HepG2 (cell line): ENCODE data around the gene RFC2. TPM values are rescaled to one million over a fixed set of nuclear protein-coding genes. Genes with fewer than 3 reads are reported as not detected.
A peak's percentile ranks its signal among the peaks of the same experiment; 100 is the strongest.

ENCODE experiments used
- CENPT ChIP-seq: sonication (generic); formaldehyde crosslinking; IDR thresholded peaks from 2 replicates; pipeline ENCODE4 v1.8.0; 2022; ENCODE audit warnings: low read depth, mild to moderate bottlenecking, moderate library complexity, missing genetic modification reagents
- DNMT1 ChIP-seq: sonication (generic); formaldehyde crosslinking; IDR thresholded peaks from 2 replicates; pipeline ENCODE4 v1.5.1; 2020; ENCODE audit warnings: mild to moderate bottlenecking, missing genetic modification reagents
- EED ChIP-seq: sonication (generic); formaldehyde crosslinking; IDR thresholded peaks from 2 replicates; pipeline ENCODE4 v1.5.0; 2020; ENCODE audit warnings: mild to moderate bottlenecking, missing genetic modification reagents
- GABPA ChIP-seq, 2 experiments: IDR thresholded peaks; 2 replicates each; pipeline ENCODE4 v1.6.1; 2011 to 2016; ENCODE audit warnings: low read depth in 2 of 2, low read length in 1 of 2, missing biosample characterization in 1 of 2, missing genetic modification characterization in 1 of 2
- KDM1A ChIP-seq: IDR thresholded peaks from 2 replicates; pipeline ENCODE4 v1.6.1; 2016; ENCODE audit warnings: missing compliant biosample characterization
- MAF1 ChIP-seq: sonication (generic); formaldehyde crosslinking; IDR thresholded peaks from 2 replicates; pipeline ENCODE4 v1.5.0; 2020; ENCODE audit warnings: missing genetic modification reagents, borderline replicate concordance
- NFKB2 ChIP-seq: sonication (generic); formaldehyde crosslinking; IDR thresholded peaks from 2 replicates; pipeline ENCODE4 v1.4.0; 2020; ENCODE audit warnings: missing genetic modification reagents, borderline replicate concordance
- POGZ ChIP-seq: sonication (generic); formaldehyde crosslinking; IDR thresholded peaks from 2 replicates; pipeline ENCODE4 v1.4.0; 2020; ENCODE audit warnings: mild to moderate bottlenecking, missing genetic modification reagents
- RXRB ChIP-seq: IDR thresholded peaks from 2 replicates; pipeline ENCODE4 v1.6.1; 2016; ENCODE audit warnings: borderline replicate concordance, missing genetic modification reagents, missing compliant biosample characterization
- SALL1 ChIP-seq: sonication (generic); formaldehyde crosslinking; IDR thresholded peaks from 2 replicates; pipeline ENCODE4 v1.8.0; 2022; ENCODE audit warnings: mild to moderate bottlenecking, missing genetic modification reagents
- SMAD9 ChIP-seq: sonication (generic); formaldehyde crosslinking; IDR thresholded peaks from 2 replicates; pipeline ENCODE4 v1.5.1; 2020; ENCODE audit warnings: mild to moderate bottlenecking, missing genetic modification reagents
- THYN1 ChIP-seq: sonication (generic); formaldehyde crosslinking; IDR thresholded peaks from 2 replicates; pipeline ENCODE4 v1.8.1; 2023; ENCODE audit warnings: low read depth, mild to moderate bottlenecking, moderate library complexity, missing genetic modification reagents, borderline replicate concordance
- ZFP41 ChIP-seq: sonication (generic); formaldehyde crosslinking; IDR thresholded peaks from 2 replicates; pipeline ENCODE4 v1.4.0; 2020; ENCODE audit warnings: mild to moderate bottlenecking, missing genetic modification reagents, borderline replicate concordance
- ZNF160 ChIP-seq: sonication (generic); formaldehyde crosslinking; IDR thresholded peaks from 2 replicates; pipeline ENCODE4 v1.8.0; 2022; ENCODE audit warnings: mild to moderate bottlenecking, inconsistent platforms, missing genetic modification reagents
- ZNF33B ChIP-seq: sonication (generic); formaldehyde crosslinking; IDR thresholded peaks from 2 replicates; pipeline ENCODE4 v1.5.1; 2020; ENCODE audit warnings: mild to moderate bottlenecking, missing genetic modification reagents
- ZNF619 ChIP-seq: sonication (generic); formaldehyde crosslinking; IDR thresholded peaks from 2 replicates; pipeline ENCODE4 v1.4.0; 2020; ENCODE audit warnings: mild to moderate bottlenecking, missing genetic modification reagents
- ZNF749 ChIP-seq: sonication (generic); formaldehyde crosslinking; IDR thresholded peaks from 2 replicates; pipeline ENCODE4 v1.8.0; 2022; ENCODE audit warnings: mild to moderate bottlenecking, missing genetic modification reagents, moderate library complexity, borderline replicate concordance
- polyA plus RNA-seq, 8 experiments: library from polyadenylated mRNA; depleted of rRNA in 3 of 8; stranded (reverse) in 7 of 8; unstranded in 1 of 8; fragments of >200 nt; fragmentation: Illumina TruSeq in 4 of 8; extraction: Trizol in 4 of 8; gene quantifications; 2 replicates each; pipeline versions ENCODE4 v1.2.1 to v1.2.3, GENCODE V29; 2011 to 2016; ENCODE audit warnings: low read depth in 4 of 8, missing spikeins in 1 of 8, mixed read lengths in 1 of 8; ENCODE audit not compliant: insufficient read depth in 1 of 8
- total RNA-seq, 5 experiments: library from RNA; depleted of rRNA; stranded (reverse); fragments of >200 nt; fragmentation: Illumina TruSeq; extraction: Trizol; gene quantifications; 2 replicates each; pipeline ENCODE4 v1.2.3, GENCODE V29; 2016; ENCODE audit warnings: low read depth in 1 of 5
- TF ChIP-seq, protein P1 (sequence below): sonication (generic); formaldehyde crosslinking; IDR thresholded peaks from 2 replicates; pipeline ENCODE4 v1.4.0; 2020; ENCODE audit warnings: missing genetic modification reagents, borderline replicate concordance
- TF ChIP-seq, protein P2 (sequence below), 2 experiments: sonication (generic) in 1 of 2; formaldehyde crosslinking in 1 of 2; IDR thresholded peaks; 2 replicates each; pipeline versions ENCODE4 v1.4.0 to v1.6.1; 2018 to 2020; ENCODE audit warnings: missing genetic modification reagents in 2 of 2, borderline replicate concordance in 1 of 2, low read depth in 1 of 2, mild to moderate bottlenecking in 1 of 2, missing biosample characterization in 1 of 2
- TF ChIP-seq, protein P3 (sequence below), 2 experiments: IDR thresholded peaks; 2 replicates each; pipeline ENCODE4 v1.6.1; 2011 to 2012; ENCODE audit warnings: low read length in 2 of 2, borderline replicate concordance in 1 of 2, low read depth in 1 of 2, mild to moderate bottlenecking in 1 of 2, moderate library complexity in 1 of 2
- TF ChIP-seq, protein P4 (sequence below): sonication (generic); formaldehyde crosslinking; IDR thresholded peaks from 2 replicates; pipeline ENCODE4 v1.4.0; 2020; ENCODE audit warnings: mild to moderate bottlenecking, missing genetic modification reagents

The RFC2 gene
- total and polyA plus RNA-seq, 2 of the 13 experiments (the other 11 are each of a cell fraction or from before 2014, with no cell fraction given), result 14.6 to 43.5 TPM

DNA sequence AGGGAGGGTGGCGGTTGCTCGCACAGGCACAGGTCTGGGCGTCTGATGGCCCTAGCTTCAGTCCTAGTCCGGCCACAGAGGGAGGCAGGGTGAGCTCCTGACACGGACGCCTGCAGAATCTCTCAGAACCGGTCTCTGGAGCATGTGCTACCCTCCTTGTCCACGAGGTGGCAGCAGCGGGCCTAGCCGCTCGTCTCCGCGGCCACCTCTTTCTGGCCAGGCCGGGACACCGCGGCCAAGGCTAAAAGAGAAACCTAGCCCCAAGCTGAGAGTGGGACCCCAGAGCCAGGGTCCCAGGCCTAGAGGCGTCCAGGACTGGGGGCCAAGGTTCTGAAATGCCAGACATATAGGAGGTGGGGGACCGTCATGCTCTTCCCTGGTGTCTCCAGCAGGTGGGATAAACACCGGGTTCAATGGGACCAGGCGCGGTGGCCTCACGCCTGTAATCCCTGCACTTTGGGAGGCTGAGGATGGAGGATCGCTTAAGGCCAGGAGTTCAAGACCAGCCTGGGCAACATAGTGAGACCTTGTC lies 47.5 kb downstream of the RFC2 start (continued):
- 0 out of 2 replicates have a peak, but pooled peaks have one; percentile 55 for TF ChIP-seq DNMT1 (CRISPR knock-in tag)
- no peak for TF ChIP-seq GABPA (IDR thresholded peaks at IDR 0.05; ENCODE audit: low read depth, low read length)
- TF ChIP-seq GABPA (CRISPR knock-in tag; IDR thresholded peaks at IDR 0.05; ENCODE audit: low read depth), result no peak
- TF ChIP-seq NFKB2 (CRISPR knock-in tag), result peak; percentile 49; the same call in 1 of the 2 replicates
- TF ChIP-seq, protein P1, sequence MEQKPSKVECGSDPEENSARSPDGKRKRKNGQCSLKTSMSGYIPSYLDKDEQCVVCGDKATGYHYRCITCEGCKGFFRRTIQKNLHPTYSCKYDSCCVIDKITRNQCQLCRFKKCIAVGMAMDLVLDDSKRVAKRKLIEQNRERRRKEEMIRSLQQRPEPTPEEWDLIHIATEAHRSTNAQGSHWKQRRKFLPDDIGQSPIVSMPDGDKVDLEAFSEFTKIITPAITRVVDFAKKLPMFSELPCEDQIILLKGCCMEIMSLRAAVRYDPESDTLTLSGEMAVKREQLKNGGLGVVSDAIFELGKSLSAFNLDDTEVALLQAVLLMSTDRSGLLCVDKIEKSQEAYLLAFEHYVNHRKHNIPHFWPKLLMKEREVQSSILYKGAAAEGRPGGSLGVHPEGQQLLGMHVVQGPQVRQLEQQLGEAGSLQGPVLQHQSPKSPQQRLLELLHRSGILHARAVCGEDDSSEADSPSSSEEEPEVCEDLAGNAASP (CRISPR knock-in tag), result peak; percentile 39; the same call in 1 of the 2 replicates
- no peak for TF ChIP-seq EED (CRISPR knock-in tag)
- 0 out of 2 replicates have a peak, but pooled peaks have one; percentile 70 for TF ChIP-seq KDM1A (CRISPR knock-in tag)
- peak; percentile 57 for TF ChIP-seq SALL1 (CRISPR knock-in tag)
- TF ChIP-seq THYN1 (CRISPR knock-in tag), result no peak
- TF ChIP-seq ZNF160 (CRISPR knock-in tag), result no peak
- no peak for TF ChIP-seq CENPT (CRISPR knock-in tag)
- no peak for TF ChIP-seq MAF1
- TF ChIP-seq, protein P2, sequence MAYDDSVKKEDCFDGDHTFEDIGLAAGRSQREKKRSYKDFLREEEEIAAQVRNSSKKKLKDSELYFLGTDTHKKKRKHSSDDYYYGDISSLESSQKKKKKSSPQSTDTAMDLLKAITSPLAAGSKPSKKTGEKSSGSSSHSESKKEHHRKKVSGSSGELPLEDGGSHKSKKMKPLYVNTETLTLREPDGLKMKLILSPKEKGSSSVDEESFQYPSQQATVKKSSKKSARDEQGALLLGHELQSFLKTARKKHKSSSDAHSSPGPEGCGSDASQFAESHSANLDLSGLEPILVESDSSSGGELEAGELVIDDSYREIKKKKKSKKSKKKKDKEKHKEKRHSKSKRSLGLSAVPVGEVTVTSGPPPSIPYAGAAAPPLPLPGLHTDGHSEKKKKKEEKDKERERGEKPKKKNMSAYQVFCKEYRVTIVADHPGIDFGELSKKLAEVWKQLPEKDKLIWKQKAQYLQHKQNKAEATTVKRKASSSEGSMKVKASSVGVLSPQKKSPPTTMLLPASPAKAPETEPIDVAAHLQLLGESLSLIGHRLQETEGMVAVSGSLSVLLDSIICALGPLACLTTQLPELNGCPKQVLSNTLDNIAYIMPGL (CRISPR knock-in tag; IDR thresholded peaks at IDR 0.05; ENCODE audit: borderline replicate concordance in 1 of 2, low read depth in 1 of 2), result peak; percentile 62 to 75; a peak in 3 of 4 replicates
- TF ChIP-seq SMAD9 (CRISPR knock-in tag), result no peak
- no peak for TF ChIP-seq ZFP41 (CRISPR knock-in tag)
- TF ChIP-seq, protein P3, sequence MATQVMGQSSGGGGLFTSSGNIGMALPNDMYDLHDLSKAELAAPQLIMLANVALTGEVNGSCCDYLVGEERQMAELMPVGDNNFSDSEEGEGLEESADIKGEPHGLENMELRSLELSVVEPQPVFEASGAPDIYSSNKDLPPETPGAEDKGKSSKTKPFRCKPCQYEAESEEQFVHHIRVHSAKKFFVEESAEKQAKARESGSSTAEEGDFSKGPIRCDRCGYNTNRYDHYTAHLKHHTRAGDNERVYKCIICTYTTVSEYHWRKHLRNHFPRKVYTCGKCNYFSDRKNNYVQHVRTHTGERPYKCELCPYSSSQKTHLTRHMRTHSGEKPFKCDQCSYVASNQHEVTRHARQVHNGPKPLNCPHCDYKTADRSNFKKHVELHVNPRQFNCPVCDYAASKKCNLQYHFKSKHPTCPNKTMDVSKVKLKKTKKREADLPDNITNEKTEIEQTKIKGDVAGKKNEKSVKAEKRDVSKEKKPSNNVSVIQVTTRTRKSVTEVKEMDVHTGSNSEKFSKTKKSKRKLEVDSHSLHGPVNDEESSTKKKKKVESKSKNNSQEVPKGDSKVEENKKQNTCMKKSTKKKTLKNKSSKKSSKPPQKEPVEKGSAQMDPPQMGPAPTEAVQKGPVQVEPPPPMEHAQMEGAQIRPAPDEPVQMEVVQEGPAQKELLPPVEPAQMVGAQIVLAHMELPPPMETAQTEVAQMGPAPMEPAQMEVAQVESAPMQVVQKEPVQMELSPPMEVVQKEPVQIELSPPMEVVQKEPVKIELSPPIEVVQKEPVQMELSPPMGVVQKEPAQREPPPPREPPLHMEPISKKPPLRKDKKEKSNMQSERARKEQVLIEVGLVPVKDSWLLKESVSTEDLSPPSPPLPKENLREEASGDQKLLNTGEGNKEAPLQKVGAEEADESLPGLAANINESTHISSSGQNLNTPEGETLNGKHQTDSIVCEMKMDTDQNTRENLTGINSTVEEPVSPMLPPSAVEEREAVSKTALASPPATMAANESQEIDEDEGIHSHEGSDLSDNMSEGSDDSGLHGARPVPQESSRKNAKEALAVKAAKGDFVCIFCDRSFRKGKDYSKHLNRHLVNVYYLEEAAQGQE (IDR thresholded peaks at IDR 0.05; ENCODE audit: borderline replicate concordance in 1 of 2, low read depth in 1 of 2, low read length in 2 of 2), result no peak
- TF ChIP-seq, protein P4, sequence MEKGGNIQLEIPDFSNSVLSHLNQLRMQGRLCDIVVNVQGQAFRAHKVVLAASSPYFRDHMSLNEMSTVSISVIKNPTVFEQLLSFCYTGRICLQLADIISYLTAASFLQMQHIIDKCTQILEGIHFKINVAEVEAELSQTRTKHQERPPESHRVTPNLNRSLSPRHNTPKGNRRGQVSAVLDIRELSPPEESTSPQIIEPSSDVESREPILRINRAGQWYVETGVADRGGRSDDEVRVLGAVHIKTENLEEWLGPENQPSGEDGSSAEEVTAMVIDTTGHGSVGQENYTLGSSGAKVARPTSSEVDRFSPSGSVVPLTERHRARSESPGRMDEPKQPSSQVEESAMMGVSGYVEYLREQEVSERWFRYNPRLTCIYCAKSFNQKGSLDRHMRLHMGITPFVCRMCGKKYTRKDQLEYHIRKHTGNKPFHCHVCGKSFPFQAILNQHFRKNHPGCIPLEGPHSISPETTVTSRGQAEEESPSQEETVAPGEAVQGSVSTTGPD (CRISPR knock-in tag), result no peak
- TF ChIP-seq ZNF619 (CRISPR knock-in tag), result 0 out of 2 replicates have a peak, but pooled peaks have one; percentile 42
- peak; percentile 24; the same call in 1 of the 2 replicates for TF ChIP-seq POGZ
- TF ChIP-seq ZNF749, result no peak
- TF ChIP-seq RXRB (CRISPR knock-in tag), result peak; percentile 32; the same call in 1 of the 2 replicates
- TF ChIP-seq ZNF33B, result no peak
